Hepatocyte (in vitro differentiated cells): ENCODE data around the gene TK2.

Experiments
- EZH2phosphoT487 ChIP-seq: fragments of 200-600 bp; sonication (generic); IDR thresholded peaks from one replicate; pipeline ENCODE4 v1.6.1; 2018; ENCODE audit warnings: antibody characterized with exemption, mild to moderate bottlenecking, low read depth, moderate library complexity; ENCODE audit not compliant: unreplicated experiment, severe bottlenecking
- TF ChIP-seq, protein P1 (sequence below): fragments of 200-600 bp; sonication (generic); IDR thresholded peaks from 2 replicates; pipeline ENCODE4 v1.5.1; 2016; ENCODE audit warnings: antibody characterized with exemption, mild to moderate bottlenecking; ENCODE audit not compliant: poor library complexity

DNA sequence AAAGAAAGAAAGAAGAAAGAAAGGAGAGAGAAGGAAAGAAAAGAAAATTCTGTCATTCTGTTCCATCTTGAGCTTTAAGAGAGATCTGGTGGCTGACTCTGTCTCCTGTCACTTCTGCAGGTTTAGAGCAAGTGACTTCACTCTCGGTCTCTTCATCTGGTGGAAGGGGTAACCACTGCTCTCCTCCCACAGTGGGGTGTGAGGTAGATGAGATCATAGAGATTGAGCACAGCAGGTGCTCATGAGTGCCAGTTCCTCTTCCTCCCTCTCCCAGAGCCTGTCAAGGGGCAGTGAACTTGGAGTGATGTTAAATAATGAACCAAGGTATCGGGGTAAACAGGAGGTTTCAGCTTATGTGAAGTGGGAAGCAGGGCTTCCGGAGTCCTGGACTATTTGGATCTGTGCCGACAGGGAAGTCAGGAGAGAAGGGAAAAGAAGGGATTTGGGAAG lies 75.1 kb downstream of the TK2 start:
- TF ChIP-seq, protein P1, sequence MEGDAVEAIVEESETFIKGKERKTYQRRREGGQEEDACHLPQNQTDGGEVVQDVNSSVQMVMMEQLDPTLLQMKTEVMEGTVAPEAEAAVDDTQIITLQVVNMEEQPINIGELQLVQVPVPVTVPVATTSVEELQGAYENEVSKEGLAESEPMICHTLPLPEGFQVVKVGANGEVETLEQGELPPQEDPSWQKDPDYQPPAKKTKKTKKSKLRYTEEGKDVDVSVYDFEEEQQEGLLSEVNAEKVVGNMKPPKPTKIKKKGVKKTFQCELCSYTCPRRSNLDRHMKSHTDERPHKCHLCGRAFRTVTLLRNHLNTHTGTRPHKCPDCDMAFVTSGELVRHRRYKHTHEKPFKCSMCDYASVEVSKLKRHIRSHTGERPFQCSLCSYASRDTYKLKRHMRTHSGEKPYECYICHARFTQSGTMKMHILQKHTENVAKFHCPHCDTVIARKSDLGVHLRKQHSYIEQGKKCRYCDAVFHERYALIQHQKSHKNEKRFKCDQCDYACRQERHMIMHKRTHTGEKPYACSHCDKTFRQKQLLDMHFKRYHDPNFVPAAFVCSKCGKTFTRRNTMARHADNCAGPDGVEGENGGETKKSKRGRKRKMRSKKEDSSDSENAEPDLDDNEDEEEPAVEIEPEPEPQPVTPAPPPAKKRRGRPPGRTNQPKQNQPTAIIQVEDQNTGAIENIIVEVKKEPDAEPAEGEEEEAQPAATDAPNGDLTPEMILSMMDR: no peak
- TF ChIP-seq EZH2phosphoT487: no peak
